Endothelial cell of umbilical vein (primary cell): ENCODE data around the gene CNPPD1. TPM values are rescaled to one million over a fixed set of nuclear protein-coding genes. Genes with fewer than 3 reads are reported as not detected.
A peak's percentile ranks its signal among the peaks of the same experiment; 100 is the strongest.

ENCODE experiments used
- BruUV-seq: library from RNA; stranded (reverse); fragments of 400-500 nt; replicated peaks from 2 replicates; lab custom pipeline; 2021; lab: Mats Ljungman, UMichigan
- CTCF ChIA-PET: fragments of 300-600, 350-600 bp; sonication (Branson Sonifier 250); formaldehyde crosslinking; loops from one replicate; lab custom pipeline; 2021; ENCODE audit warnings: antibody characterized with exemption, inconsistent platforms; lab: Charles Lee
- POLR2A ChIA-PET: fragments of 300-600, 350-600 bp; sonication (Branson Sonifier 250); formaldehyde crosslinking; loops from one replicate; lab custom pipeline; 2021; ENCODE audit warnings: antibody characterized with exemption, inconsistent platforms; lab: Charles Lee
- DNase-seq: peaks from one replicate; pipeline ENCODE4 v3.0.0-alpha.2; 2011; ENCODE audit warnings: low read depth, low spot score
- FAIRE-seq: peaks from 2 replicates; lab custom pipeline; 2011; peaks lifted over from hg19 to GRCh38; lab: Jason Lieb, UNC
- H2AFZ ChIP-seq: 2 replicates; pipeline ENCODE4 v1.6.0; 2012; ENCODE audit warnings: low read depth, low read length, control low read depth, inconsistent platforms
- H3K27ac ChIP-seq: 2 replicates; pipeline ENCODE4 v1.5.1; 2011; ENCODE audit warnings: low read depth, mild to moderate bottlenecking, control low read depth, low read length, moderate library complexity; ENCODE audit not compliant: insufficient read depth
- H3K27me3 ChIP-seq, 2 experiments: 2 replicates each; pipeline versions ENCODE4 v1.6.0 to v1.6.1; 2011; ENCODE audit warnings: low read length in 2 of 2, mixed read lengths in 1 of 2; ENCODE audit not compliant: control insufficient read depth in 2 of 2, insufficient read depth in 2 of 2
- H3K36me3 ChIP-seq, 2 experiments: 2 replicates in 1 of 2; 3 replicates in 1 of 2; pipeline ENCODE4 v1.5.1; 2011; ENCODE audit warnings: low read length in 2 of 2, mild to moderate bottlenecking in 1 of 2, moderate library complexity in 1 of 2; ENCODE audit not compliant: control insufficient read depth in 2 of 2, insufficient read depth in 2 of 2; ENCODE audit errors: extremely low read depth in 1 of 2
- H3K4me1 ChIP-seq: 3 replicates; pipeline ENCODE4 v1.5.1; 2011; ENCODE audit warnings: mild to moderate bottlenecking, low read length; ENCODE audit not compliant: control insufficient read depth, insufficient read depth; ENCODE audit errors: extremely low read depth
- H3K4me2 ChIP-seq: 2 replicates; pipeline ENCODE4 v1.6.1; 2011; ENCODE audit warnings: low read length, control low read depth, mixed read lengths; ENCODE audit not compliant: insufficient read depth
- H3K4me3 ChIP-seq, 3 experiments: fragments of 200-600 bp in 1 of 3; sonication (generic), shearing (Covaris generic) in 1 of 3; replicated peaks in 1 of 3; 2 replicates each; pipeline ENCODE4 v1.5.1; 2011 to 2016; ENCODE audit warnings: control low read depth in 3 of 3, low read length in 3 of 3, mild to moderate bottlenecking in 2 of 3, inconsistent platforms in 1 of 3, low read depth in 1 of 3, moderate library complexity in 1 of 3; ENCODE audit not compliant: insufficient read depth in 1 of 3
- H3K79me2 ChIP-seq: 2 replicates; pipeline ENCODE4 v1.6.0; 2012; ENCODE audit warnings: low read length, inconsistent platforms; ENCODE audit not compliant: control insufficient read depth, insufficient read depth
- H3K9ac ChIP-seq: replicated peaks from 2 replicates; pipeline ENCODE3; 2011; ENCODE audit warnings: low read length, control low read depth; ENCODE audit not compliant: insufficient read depth; ENCODE audit errors: extremely low read depth
- H3K9me1 ChIP-seq: replicated peaks from 3 replicates; pipeline ENCODE4 v1.6.0; 2011; ENCODE audit warnings: mild to moderate bottlenecking, low read length; ENCODE audit not compliant: control insufficient read depth, insufficient read depth; ENCODE audit errors: extremely low read depth
- H3K9me3 ChIP-seq: replicated peaks from 2 replicates; pipeline ENCODE4 v1.5.1; 2012; ENCODE audit warnings: low read length, inconsistent platforms; ENCODE audit not compliant: control insufficient read depth, insufficient read depth
- H4K20me1 ChIP-seq: replicated peaks from 2 replicates; pipeline ENCODE3; 2011; ENCODE audit warnings: mild to moderate bottlenecking, low read length; ENCODE audit not compliant: control insufficient read depth, insufficient read depth; ENCODE audit errors: extremely low read depth
- EZH2 ChIP-seq: IDR thresholded peaks from 2 replicates; pipeline ENCODE4 v1.6.1; 2012; ENCODE audit warnings: borderline replicate concordance, low read depth, mild to moderate bottlenecking, moderate library complexity, low read length, inconsistent platforms; ENCODE audit not compliant: severe bottlenecking
- FOS ChIP-seq: IDR thresholded peaks from 2 replicates; pipeline ENCODE4 v1.6.1; 2011; ENCODE audit warnings: mild to moderate bottlenecking, low read length, moderate library complexity, borderline replicate concordance; ENCODE audit not compliant: insufficient read depth
- JUN ChIP-seq: IDR thresholded peaks from 2 replicates; pipeline ENCODE4 v1.6.1; 2011; ENCODE audit warnings: borderline replicate concordance, low read depth; ENCODE audit not compliant: insufficient read length, insufficient read depth
- MYC ChIP-seq: IDR thresholded peaks from one replicate; pipeline ENCODE4 v1.6.1; 2011; ENCODE audit warnings: mild to moderate bottlenecking, low read depth, low read length
- POLR2A ChIP-seq: IDR thresholded peaks from 2 replicates; pipeline ENCODE4 v1.6.1; 2012; ENCODE audit warnings: low read depth, mild to moderate bottlenecking, control low read depth, low read length
- POLR2AphosphoS5 ChIP-seq: IDR thresholded peaks from 2 replicates; pipeline ENCODE4 v1.6.1; 2012; ENCODE audit warnings: low read depth, mild to moderate bottlenecking, control low read depth, low read length, moderate library complexity; ENCODE audit not compliant: insufficient read depth
- dilution Hi-C: fragments of 300-500 bp; cut with MboI; formaldehyde crosslinking; loops from one replicate; pipeline ENCODE4 v1.15.0; 2019; ENCODE audit warnings: low sequenced_read_pairs; ENCODE audit not compliant: extremely low pct_ligation_motif_present
- intact Hi-C: fragments of 100-400 bp; cut with micrococcal nuclease; formaldehyde crosslinking; loops from one replicate; pipeline ENCODE4 v1.10.0; 2022
- polyA plus RNA-seq, 4 experiments: library from polyadenylated mRNA; depleted of rRNA in 3 of 4; stranded (reverse) in 3 of 4; unstranded in 1 of 4; fragments of >200 nt; gene quantifications; 2 replicates each; pipeline versions ENCODE4 v1.2.1 to v1.2.3, GENCODE V29; 2011 to 2012; ENCODE audit warnings: missing spikeins in 1 of 4
- total RNA-seq: library from RNA; stranded (reverse); gene quantifications from 2 replicates; pipeline ENCODE4 v1.2.3, GENCODE V29; 2021
- TF ChIP-seq, protein P1 (sequence below), 2 donors: IDR thresholded peaks; 1 replicate in 1 of 2; 2 replicates in 1 of 2; pipeline ENCODE4 v1.5.1; 2011; ENCODE audit warnings: low read length in 2 of 2, mild to moderate bottlenecking in 2 of 2, moderate library complexity in 2 of 2, control low read depth in 1 of 2, inconsistent platforms in 1 of 2, low read depth in 1 of 2; ENCODE audit not compliant: insufficient read depth in 1 of 2; ENCODE audit errors: extremely low read depth in 1 of 2
- TF ChIP-seq, protein P2 (sequence below): IDR thresholded peaks from 2 replicates; pipeline ENCODE4 v1.6.1; 2011; ENCODE audit not compliant: insufficient read depth, insufficient read length

CNPPD1 gene
- total and polyA plus RNA-seq, 2 donors (not counting 3 experiments of a cell fraction or from before 2014, with no cell fraction given) = 44.0 to 55.7 TPM

DNA sequence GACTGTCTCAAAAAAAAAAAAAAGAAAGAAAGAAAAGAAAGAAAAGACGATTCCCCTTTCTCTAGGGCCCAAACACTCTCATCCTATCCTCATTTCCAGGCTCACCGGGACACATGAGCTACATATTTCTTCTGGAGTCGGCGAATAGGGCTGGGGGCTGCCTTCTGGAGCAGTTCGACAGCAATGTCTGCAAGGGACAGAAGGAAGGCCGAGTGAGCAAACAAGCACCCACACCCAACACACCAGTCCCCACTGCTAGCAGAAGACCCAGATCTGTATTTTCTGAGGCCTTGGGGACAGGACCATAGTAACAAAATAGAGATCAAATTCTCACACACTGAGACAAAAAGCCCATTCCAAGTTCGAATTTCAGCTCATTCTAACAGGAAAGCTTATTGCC is 1.2 kb downstream of the CNPPD1 start:
- no peak for TF ChIP-seq FOS
- TF ChIP-seq JUN = no peak
- no peak for TF ChIP-seq POLR2AphosphoS5
- no peak for TF ChIP-seq MYC
- TF ChIP-seq, protein P1, sequence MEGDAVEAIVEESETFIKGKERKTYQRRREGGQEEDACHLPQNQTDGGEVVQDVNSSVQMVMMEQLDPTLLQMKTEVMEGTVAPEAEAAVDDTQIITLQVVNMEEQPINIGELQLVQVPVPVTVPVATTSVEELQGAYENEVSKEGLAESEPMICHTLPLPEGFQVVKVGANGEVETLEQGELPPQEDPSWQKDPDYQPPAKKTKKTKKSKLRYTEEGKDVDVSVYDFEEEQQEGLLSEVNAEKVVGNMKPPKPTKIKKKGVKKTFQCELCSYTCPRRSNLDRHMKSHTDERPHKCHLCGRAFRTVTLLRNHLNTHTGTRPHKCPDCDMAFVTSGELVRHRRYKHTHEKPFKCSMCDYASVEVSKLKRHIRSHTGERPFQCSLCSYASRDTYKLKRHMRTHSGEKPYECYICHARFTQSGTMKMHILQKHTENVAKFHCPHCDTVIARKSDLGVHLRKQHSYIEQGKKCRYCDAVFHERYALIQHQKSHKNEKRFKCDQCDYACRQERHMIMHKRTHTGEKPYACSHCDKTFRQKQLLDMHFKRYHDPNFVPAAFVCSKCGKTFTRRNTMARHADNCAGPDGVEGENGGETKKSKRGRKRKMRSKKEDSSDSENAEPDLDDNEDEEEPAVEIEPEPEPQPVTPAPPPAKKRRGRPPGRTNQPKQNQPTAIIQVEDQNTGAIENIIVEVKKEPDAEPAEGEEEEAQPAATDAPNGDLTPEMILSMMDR (IDR thresholded peaks at IDR 0.05; ENCODE audit: extremely low read depth in 1 of 2, insufficient read depth in 1 of 2, low read depth in 1 of 2, low read length in 2 of 2) = no peak
- no peak for TF ChIP-seq POLR2A
- no peak for TF ChIP-seq EZH2
- TF ChIP-seq, protein P2, sequence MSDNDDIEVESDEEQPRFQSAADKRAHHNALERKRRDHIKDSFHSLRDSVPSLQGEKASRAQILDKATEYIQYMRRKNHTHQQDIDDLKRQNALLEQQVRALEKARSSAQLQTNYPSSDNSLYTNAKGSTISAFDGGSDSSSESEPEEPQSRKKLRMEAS = no peak
- Histone ChIP-seq H3K36me3 (peaks cover 4 to 22% of the 10 kb centered on the region in 2 experiments), H3K27me3 (no peaks in the 10 kb centered on the region), H3K4me3 (peak overlapping the region in 1 of 3 experiments; percentile 81), H2AFZ (no peak overlapping the region), H3K27ac (no peak overlapping the region), H3K4me2 (peak overlapping the region; percentile 95), H3K9ac (no peak overlapping the region), H3K4me1 (peaks cover 18% of the 10 kb centered on the region), H4K20me1 (peaks cover 3% of the 10 kb centered on the region), H3K9me1 (no peaks in the 10 kb centered on the region), H3K9me3 (no peaks in the 10 kb centered on the region), H3K79me2 (peaks cover 22% of the 10 kb centered on the region)
- intact Hi-C loops = loop anchor here (5.0 kb wide), 1 partner anchor 608 kb away; the partner anchor contains the start of genes CNOT9 and USP37
- DNase-seq (no peak), FAIRE-seq (no peak)
- dilution Hi-C loops = no loop called here
- no TSS peak for BruUV-seq
- ChIA-PET CTCF (interaction anchor here (1.2 to 3.4 kb wide), 7 partner anchors 21 to 120 kb away, joined by 3 to 18 read pairs (median 9); partner anchors contain the start of genes ANKZF1, ATG9A, DNAJB2 and ZFAND2B), POLR2A (interaction anchor here (0.6 to 1.2 kb wide), 2 partner anchors 54 to 62 kb away, joined by 3 to 5 read pairs; partner anchors contain the start of genes ANKZF1 and ATG9A)
